Neural cell (in vitro differentiated cells): ENCODE results near the gene PPP2R1A. TPM values are rescaled to one million over a fixed set of nuclear protein-coding genes. Genes with fewer than 3 reads are reported as not detected.

Source experiments
- H2AFZ ChIP-seq: fragments of 200-600, 300-800 bp; sonication (generic), shearing (Covaris generic); 2 replicates; pipeline ENCODE4 v1.6.0; 2014; ENCODE audit warnings: low read depth, mild to moderate bottlenecking, antibody characterized with exemption, low read length, moderate library complexity
- H3F3A ChIP-seq: fragments of 200-600 bp; shearing (Covaris generic); 2 replicates; pipeline ENCODE4 v1.6.1; 2016; ENCODE audit warnings: mild to moderate bottlenecking, moderate library complexity, mixed read lengths, antibody characterized with exemption, low read length; ENCODE audit not compliant: insufficient read depth, poor library complexity, severe bottlenecking
- H3K27ac ChIP-seq: fragments of 200-600, 300-800 bp; sonication (generic), shearing (Covaris generic); 2 replicates; pipeline ENCODE4 v1.5.1; 2014; ENCODE audit warnings: mild to moderate bottlenecking, low read length, moderate library complexity
- H3K27me3 ChIP-seq: fragments of 300-800, 200-600 bp; sonication (generic), shearing (Covaris generic); 2 replicates; pipeline ENCODE4 v1.6.0; 2014; ENCODE audit warnings: mild to moderate bottlenecking, low read depth, low read length, moderate library complexity; ENCODE audit not compliant: insufficient read depth
- H3K36me3 ChIP-seq: fragments of 300-800, 200-600 bp; sonication (generic), shearing (Covaris generic); 2 replicates; pipeline ENCODE4 v1.5.1; 2014; ENCODE audit warnings: mild to moderate bottlenecking, antibody characterized with exemption, low read length, moderate library complexity; ENCODE audit not compliant: insufficient read depth
- H3K4me2 ChIP-seq: fragments of 300-800, 200-600 bp; sonication (generic), shearing (Covaris generic); 2 replicates; pipeline ENCODE4 v1.6.0; 2014; ENCODE audit warnings: mild to moderate bottlenecking, low read length
- H3K4me3 ChIP-seq: fragments of 300-800, 200-600 bp; sonication (generic), shearing (Covaris generic); 2 replicates; pipeline ENCODE4 v1.5.1; 2014; ENCODE audit warnings: mild to moderate bottlenecking, low read length, moderate library complexity
- H3K79me2 ChIP-seq: fragments of 200-600 bp; shearing (Covaris generic); replicated peaks from 2 replicates; pipeline ENCODE4 v1.6.0; 2014; ENCODE audit warnings: mild to moderate bottlenecking, low read length, moderate library complexity; ENCODE audit not compliant: insufficient read depth
- H3K9ac ChIP-seq: fragments of 300-800, 200-600 bp; sonication (generic), shearing (Covaris generic); 2 replicates; pipeline ENCODE4 v1.6.1; 2016; ENCODE audit warnings: mild to moderate bottlenecking, low read length, mixed read lengths
- H3K9me2 ChIP-seq: fragments of 200-600 bp; shearing (Covaris generic); 2 replicates; pipeline ENCODE4 v1.6.1; 2016; ENCODE audit warnings: mild to moderate bottlenecking, low read length, mixed read lengths; ENCODE audit not compliant: insufficient read depth
- H3K9me3 ChIP-seq: fragments of 200-600, 300-800 bp; sonication (generic), shearing (Covaris generic); 2 replicates; pipeline ENCODE4 v1.6.1; 2016; ENCODE audit warnings: mild to moderate bottlenecking, mixed run types, low read length, moderate library complexity, mixed read lengths
- H4K20me1 ChIP-seq: fragments of 200-600 bp; shearing (Covaris generic); 2 replicates; pipeline ENCODE4 v1.6.1; 2016; ENCODE audit warnings: mild to moderate bottlenecking, mixed run types; ENCODE audit not compliant: insufficient read depth
- EP300 ChIP-seq: fragments of 450-650 bp; conservative IDR thresholded peaks from 2 replicates; pipeline ENCODE4 v1.6.1; 2014; ENCODE audit warnings: antibody characterized with exemption, mild to moderate bottlenecking, moderate library complexity; ENCODE audit not compliant: poor library complexity, severe bottlenecking
- EZH2 ChIP-seq: fragments of 200-600, 300-800 bp; shearing (Covaris generic), sonication (generic); IDR thresholded peaks from 2 replicates; pipeline ENCODE4 v1.6.1; 2014; ENCODE audit warnings: antibody characterized with exemption, low read length, borderline replicate concordance, mild to moderate bottlenecking; ENCODE audit not compliant: insufficient read depth, poor library complexity, severe bottlenecking
- MXI1 ChIP-seq: fragments of 450-650 bp; conservative IDR thresholded peaks from 2 replicates; pipeline ENCODE4 v1.6.1; 2014; ENCODE audit warnings: antibody characterized with exemption, mild to moderate bottlenecking; ENCODE audit not compliant: poor library complexity, severe bottlenecking
- POLR2AphosphoS5 ChIP-seq: IDR thresholded peaks from 2 replicates; pipeline ENCODE4 v1.6.1; 2012
- RAD21 ChIP-seq: fragments of 450-650 bp; conservative IDR thresholded peaks from 2 replicates; pipeline ENCODE4 v1.6.1; 2014; ENCODE audit warnings: antibody characterized with exemption, mild to moderate bottlenecking, moderate library complexity
- REST ChIP-seq: IDR thresholded peaks from 2 replicates; pipeline ENCODE4 v1.6.1; 2012; ENCODE audit warnings: borderline replicate concordance
- SMC3 ChIP-seq: fragments of 450-650 bp; conservative IDR thresholded peaks from 2 replicates; pipeline ENCODE4 v1.6.1; 2014; ENCODE audit warnings: antibody characterized with exemption, mild to moderate bottlenecking, moderate library complexity; ENCODE audit not compliant: poor library complexity
- TAF1 ChIP-seq: IDR thresholded peaks from 2 replicates; pipeline ENCODE4 v1.6.1; 2012; ENCODE audit warnings: low read depth
- polyA plus RNA-seq: library from polyadenylated mRNA; depleted of rRNA; stranded (reverse); fragments of >200 nt; gene quantifications from 2 replicates; pipeline ENCODE4 v1.2.3, GENCODE V29; 2014
- TF ChIP-seq, protein P1 (sequence below): fragments of 450-650 bp; IDR thresholded peaks from 2 replicates; pipeline ENCODE4 v1.5.1; 2014; ENCODE audit warnings: antibody characterized with exemption, mild to moderate bottlenecking, moderate library complexity; ENCODE audit not compliant: poor library complexity, severe bottlenecking

Gene PPP2R1A
- polyA plus RNA-seq, 1 donor from 2014 or later, result 394 TPM

- H2AFZ ChIP-seq, result no peak overlapping the region
- H3K9ac ChIP-seq, result no peak overlapping the region
- no peak overlapping the region for H3K4me3 ChIP-seq
- H3K9me3 ChIP-seq, result no peaks in the 10 kb centered on the region
- no peaks in the 10 kb centered on the region for H4K20me1 ChIP-seq
- H3K79me2 ChIP-seq, result peaks cover 7% of the 10 kb centered on the region
- no peaks in the 10 kb centered on the region for H3K9me2 ChIP-seq
- H3K27ac ChIP-seq, result no peak overlapping the region
- no peak overlapping the region for H3K4me2 ChIP-seq
- no peaks in the 10 kb centered on the region for H3K36me3 ChIP-seq
- H3F3A ChIP-seq, result no peaks in the 10 kb centered on the region
- H3K27me3 ChIP-seq, result no peaks in the 10 kb centered on the region
- TF ChIP-seq MXI1 (no peak), EP300 (no peak), REST (no peak), POLR2AphosphoS5 (no peak), RAD21 (no peak), TAF1 (no peak), SMC3 (no peak), EZH2 (no peak)
- TF ChIP-seq, protein P1, sequence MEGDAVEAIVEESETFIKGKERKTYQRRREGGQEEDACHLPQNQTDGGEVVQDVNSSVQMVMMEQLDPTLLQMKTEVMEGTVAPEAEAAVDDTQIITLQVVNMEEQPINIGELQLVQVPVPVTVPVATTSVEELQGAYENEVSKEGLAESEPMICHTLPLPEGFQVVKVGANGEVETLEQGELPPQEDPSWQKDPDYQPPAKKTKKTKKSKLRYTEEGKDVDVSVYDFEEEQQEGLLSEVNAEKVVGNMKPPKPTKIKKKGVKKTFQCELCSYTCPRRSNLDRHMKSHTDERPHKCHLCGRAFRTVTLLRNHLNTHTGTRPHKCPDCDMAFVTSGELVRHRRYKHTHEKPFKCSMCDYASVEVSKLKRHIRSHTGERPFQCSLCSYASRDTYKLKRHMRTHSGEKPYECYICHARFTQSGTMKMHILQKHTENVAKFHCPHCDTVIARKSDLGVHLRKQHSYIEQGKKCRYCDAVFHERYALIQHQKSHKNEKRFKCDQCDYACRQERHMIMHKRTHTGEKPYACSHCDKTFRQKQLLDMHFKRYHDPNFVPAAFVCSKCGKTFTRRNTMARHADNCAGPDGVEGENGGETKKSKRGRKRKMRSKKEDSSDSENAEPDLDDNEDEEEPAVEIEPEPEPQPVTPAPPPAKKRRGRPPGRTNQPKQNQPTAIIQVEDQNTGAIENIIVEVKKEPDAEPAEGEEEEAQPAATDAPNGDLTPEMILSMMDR, result no peak
Measured at GRCh38 chr19:52142001-52142595, 47.8 kb upstream of the PPP2R1A start.

GRCh38 chr19:52148256-52148655 lies 41.6 kb upstream of the PPP2R1A start:
- H3K9me2 ChIP-seq, result no peaks in the 10 kb centered on the region
- H3K36me3 ChIP-seq, result no peaks in the 10 kb centered on the region
- H3K4me3 ChIP-seq, result no peak overlapping the region
- H3K9ac ChIP-seq, result no peak overlapping the region
- H3K27ac ChIP-seq, result no peak overlapping the region
- H3K79me2 ChIP-seq, result no peaks in the 10 kb centered on the region
- H3F3A ChIP-seq, result no peaks in the 10 kb centered on the region
- H3K4me2 ChIP-seq, result no peak overlapping the region
- peaks cover 3% of the 10 kb centered on the region for H3K9me3 ChIP-seq
- H2AFZ ChIP-seq, result no peak overlapping the region
- no peak for TF ChIP-seq REST
- TF ChIP-seq TAF1, result no peak
- no peak for TF ChIP-seq POLR2AphosphoS5
- TF ChIP-seq, protein P1, result no peak
- no peak for TF ChIP-seq RAD21
- TF ChIP-seq MXI1, result no peak
- no peak for TF ChIP-seq SMC3
- TF ChIP-seq EP300, result no peak
- no peak for TF ChIP-seq EZH2
- no peaks in the 10 kb centered on the region for H3K27me3 ChIP-seq
- H4K20me1 ChIP-seq, result no peaks in the 10 kb centered on the region
